ENCODE data around the gene HHIPL2. TPM values are rescaled to one million over a fixed set of nuclear protein-coding genes. Genes with fewer than 3 reads are reported as not detected.
A peak's percentile ranks its signal among the peaks of the same experiment; 100 is the strongest.

The HHIPL2 gene
- total RNA-seq, 1 donor from 2014 or later = not detected

DNA sequence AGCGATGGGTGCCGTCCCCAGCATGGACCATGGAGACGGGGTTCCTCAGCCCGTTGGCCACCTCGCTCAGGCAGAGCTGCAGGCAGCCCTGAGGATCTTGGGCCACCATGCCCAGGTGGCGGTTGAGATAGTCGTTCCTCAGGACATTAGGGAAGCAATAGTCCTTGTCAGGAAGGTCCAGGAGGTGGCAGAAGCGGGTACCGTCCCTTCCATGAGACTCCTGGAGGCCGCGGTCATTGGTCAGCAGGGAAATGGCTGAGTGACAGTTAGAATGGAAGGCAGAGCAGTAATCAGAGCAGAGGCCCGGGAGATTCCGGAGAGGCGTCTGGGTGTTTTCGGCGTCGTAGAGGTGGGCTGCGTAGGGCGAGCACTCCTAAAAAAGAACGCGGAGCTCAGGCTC is 4.1 kb downstream of the HHIPL2 start:
- Histone ChIP-seq H3K9me3 (ENCODE audit: low read depth) (no peaks in the 10 kb centered on the region), H3K9ac (no peak overlapping the region), H3K27me3 (no peaks in the 10 kb centered on the region), H2AFZ (replicated peaks) (no peak overlapping the region), H3K4me1 (peaks cover 18% of the 10 kb centered on the region), H3K36me3 (no peaks in the 10 kb centered on the region), H3F3A (ENCODE audit: low read depth) (peaks cover 9% of the 10 kb centered on the region), H4K20me1 (ENCODE audit: low read depth) (no peaks in the 10 kb centered on the region), H3K79me2 (ENCODE audit: low read depth) (no peaks in the 10 kb centered on the region), H3K27ac (no peak overlapping the region), H3K4me3 (no peak overlapping the region), H3K4me2 (no peak overlapping the region)
- Mint-ChIP-seq H3K4me3 (no peak overlapping the region), H3K36me3 (no peaks in the 10 kb centered on the region), H3K4me1 (peaks cover 28% of the 10 kb centered on the region), H3K27ac (no peak overlapping the region), H3K27me3 (ENCODE audit: insufficient read depth, low read depth) (no peaks in the 10 kb centered on the region), H3K9me3 (no peaks in the 10 kb centered on the region)
- no peak for TF ChIP-seq EZH2 (IDR thresholded peaks at IDR 0.05)
- TF ChIP-seq, protein P1, sequence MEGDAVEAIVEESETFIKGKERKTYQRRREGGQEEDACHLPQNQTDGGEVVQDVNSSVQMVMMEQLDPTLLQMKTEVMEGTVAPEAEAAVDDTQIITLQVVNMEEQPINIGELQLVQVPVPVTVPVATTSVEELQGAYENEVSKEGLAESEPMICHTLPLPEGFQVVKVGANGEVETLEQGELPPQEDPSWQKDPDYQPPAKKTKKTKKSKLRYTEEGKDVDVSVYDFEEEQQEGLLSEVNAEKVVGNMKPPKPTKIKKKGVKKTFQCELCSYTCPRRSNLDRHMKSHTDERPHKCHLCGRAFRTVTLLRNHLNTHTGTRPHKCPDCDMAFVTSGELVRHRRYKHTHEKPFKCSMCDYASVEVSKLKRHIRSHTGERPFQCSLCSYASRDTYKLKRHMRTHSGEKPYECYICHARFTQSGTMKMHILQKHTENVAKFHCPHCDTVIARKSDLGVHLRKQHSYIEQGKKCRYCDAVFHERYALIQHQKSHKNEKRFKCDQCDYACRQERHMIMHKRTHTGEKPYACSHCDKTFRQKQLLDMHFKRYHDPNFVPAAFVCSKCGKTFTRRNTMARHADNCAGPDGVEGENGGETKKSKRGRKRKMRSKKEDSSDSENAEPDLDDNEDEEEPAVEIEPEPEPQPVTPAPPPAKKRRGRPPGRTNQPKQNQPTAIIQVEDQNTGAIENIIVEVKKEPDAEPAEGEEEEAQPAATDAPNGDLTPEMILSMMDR (IDR thresholded peaks at IDR 0.05) = no peak
- TF ChIP-seq EZH2phosphoT487 (IDR thresholded peaks at IDR 0.05) = no peak
- peak; percentile 10 for DNase-seq (ENCODE audit: low spot score)

DNA sequence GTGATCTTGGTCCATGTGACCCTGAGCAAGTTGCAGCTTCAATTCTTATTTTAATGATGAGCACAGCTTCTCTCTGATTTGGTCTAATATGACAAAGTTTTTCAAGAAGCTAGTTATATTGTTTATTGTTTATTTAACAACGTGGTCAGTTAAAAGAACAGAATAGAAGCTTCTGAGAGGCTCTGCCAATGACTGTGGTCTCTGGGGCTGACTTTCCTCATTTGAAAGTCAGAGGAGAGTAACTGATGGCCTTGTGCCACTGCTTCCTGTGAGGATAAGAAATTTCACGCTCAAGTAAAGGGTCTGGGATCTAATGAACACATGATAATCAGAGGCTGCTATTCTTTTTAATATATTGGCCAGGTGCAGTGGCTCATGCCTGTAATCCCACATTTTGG is 7.3 kb downstream of the HHIPL2 start:
- peaks cover 5% of the 10 kb centered on the region for H3K4me1 ChIP-seq
- no peak overlapping the region for H3K9ac ChIP-seq
- no peaks in the 10 kb centered on the region for H3K36me3 ChIP-seq
- DNase-seq (ENCODE audit: low spot score) = no peak
- H3K9me3 Mint-ChIP-seq = no peaks in the 10 kb centered on the region
- no peaks in the 10 kb centered on the region for H3K27me3 ChIP-seq
- H3K4me1 Mint-ChIP-seq = peaks cover 6% of the 10 kb centered on the region
- no peak overlapping the region for H3K27ac ChIP-seq
- no peaks in the 10 kb centered on the region for H3K79me2 ChIP-seq (ENCODE audit: low read depth)
- H3K9me3 ChIP-seq (ENCODE audit: low read depth) = no peaks in the 10 kb centered on the region
- H3K36me3 Mint-ChIP-seq = no peaks in the 10 kb centered on the region
- H3K27me3 Mint-ChIP-seq (ENCODE audit: insufficient read depth, low read depth) = no peaks in the 10 kb centered on the region
- H3F3A ChIP-seq (ENCODE audit: low read depth) = no peaks in the 10 kb centered on the region
- no peak overlapping the region for H3K4me3 Mint-ChIP-seq
- no peaks in the 10 kb centered on the region for H4K20me1 ChIP-seq (ENCODE audit: low read depth)
- no peak overlapping the region for H2AFZ ChIP-seq (replicated peaks)
- H3K27ac Mint-ChIP-seq = no peak overlapping the region
- TF ChIP-seq EZH2 (IDR thresholded peaks at IDR 0.05) = no peak
- TF ChIP-seq EZH2phosphoT487 (IDR thresholded peaks at IDR 0.05) = no peak
- TF ChIP-seq, protein P1 (IDR thresholded peaks at IDR 0.05) = no peak
- no peak overlapping the region for H3K4me2 ChIP-seq
- H3K4me3 ChIP-seq = no peak overlapping the region

DNA sequence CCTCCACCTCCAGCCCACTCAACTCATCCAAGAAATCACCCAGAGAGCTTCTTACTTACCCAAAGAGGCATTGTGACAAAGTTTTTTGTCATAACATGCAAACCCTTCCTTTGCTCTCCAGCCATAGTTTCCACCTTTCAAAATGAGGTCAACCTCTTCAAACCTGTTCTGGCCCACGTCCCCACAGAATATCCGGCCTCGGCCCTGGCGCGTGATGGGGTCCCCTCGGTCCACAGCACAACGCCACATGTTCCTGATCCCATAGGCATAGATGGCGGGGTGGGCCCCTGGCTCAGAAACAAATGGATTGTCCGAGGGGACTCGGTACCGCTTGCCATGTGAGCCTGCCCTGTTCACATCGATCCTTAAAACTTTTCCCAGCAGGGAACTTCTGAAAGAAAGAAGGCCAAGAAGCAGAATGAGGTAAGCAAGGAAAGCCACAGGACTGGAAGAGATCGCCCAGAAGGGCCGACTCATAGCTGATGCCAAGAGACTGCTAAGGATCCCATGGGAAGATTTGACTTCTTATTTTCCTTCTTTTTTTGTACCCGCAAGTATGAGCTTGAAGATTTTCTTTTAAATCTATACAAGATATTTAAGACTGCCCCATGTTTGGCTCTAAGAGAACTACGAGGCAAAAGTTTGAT is 7.8 kb downstream of the HHIPL2 start:
- Histone ChIP-seq H3K4me2 (no peak overlapping the region), H3K4me3 (no peak overlapping the region), H3K79me2 (ENCODE audit: low read depth) (no peaks in the 10 kb centered on the region), H4K20me1 (ENCODE audit: low read depth) (no peaks in the 10 kb centered on the region), H3K9ac (no peak overlapping the region), H3F3A (ENCODE audit: low read depth) (no peaks in the 10 kb centered on the region), H2AFZ (replicated peaks) (no peak overlapping the region), H3K4me1 (peaks cover under 1% of the 10 kb centered on the region), H3K27ac (no peak overlapping the region), H3K27me3 (no peaks in the 10 kb centered on the region), H3K9me3 (ENCODE audit: low read depth) (no peaks in the 10 kb centered on the region), H3K36me3 (no peaks in the 10 kb centered on the region)
- Mint-ChIP-seq H3K36me3 (no peaks in the 10 kb centered on the region), H3K4me3 (no peak overlapping the region), H3K4me1 (peaks cover 2% of the 10 kb centered on the region), H3K27me3 (ENCODE audit: insufficient read depth, low read depth) (no peaks in the 10 kb centered on the region), H3K27ac (no peak overlapping the region), H3K9me3 (no peaks in the 10 kb centered on the region)
- TF ChIP-seq, protein P1 (IDR thresholded peaks at IDR 0.05) = no peak
- TF ChIP-seq EZH2phosphoT487 (IDR thresholded peaks at IDR 0.05) = no peak
- TF ChIP-seq EZH2 (IDR thresholded peaks at IDR 0.05) = no peak
- no peak for DNase-seq (ENCODE audit: low spot score)

Measured in neural progenitor cell (in vitro differentiated cells).